Smooth muscle cell (in vitro differentiated cells): ENCODE data around the gene ZXDC. TPM values are rescaled to one million over a fixed set of nuclear protein-coding genes. Genes with fewer than 3 reads are reported as not detected.

Experiments used
- DNase-seq: peaks from one replicate; lab custom pipeline; 2025; ENCODE audit not compliant: unreplicated experiment; lab: John Stamatoyannopoulos, UW
- H2AFZ ChIP-seq: fragments of 200-600 bp; sonication (generic); 2 replicates; pipeline ENCODE4 v1.6.0; 2016; ENCODE audit warnings: antibody characterized with exemption, low read depth, mild to moderate bottlenecking
- H3F3A ChIP-seq: fragments of 200-600 bp; sonication (generic); 2 replicates; pipeline ENCODE4 v1.6.0; 2017; ENCODE audit warnings: antibody characterized with exemption, low read depth
- H3K27ac ChIP-seq: fragments of 200-600 bp; sonication (generic); 2 replicates; pipeline ENCODE4 v1.5.1; 2016; ENCODE audit warnings: low read depth, mild to moderate bottlenecking
- H3K27me3 ChIP-seq: fragments of 200-600 bp; sonication (generic); 2 replicates; pipeline ENCODE4 v1.6.1; 2016; ENCODE audit warnings: low read depth, mild to moderate bottlenecking
- H3K36me3 ChIP-seq: fragments of 200-600 bp; sonication (generic); 2 replicates; pipeline ENCODE4 v1.5.1; 2016; ENCODE audit warnings: low read depth
- H3K4me1 ChIP-seq: fragments of 200-600 bp; sonication (generic); 2 replicates; pipeline ENCODE4 v1.5.1; 2016; ENCODE audit warnings: low read depth
- H3K4me2 ChIP-seq: fragments of 200-600 bp; sonication (generic); 2 replicates; pipeline ENCODE4 v1.6.0; 2016; ENCODE audit warnings: mild to moderate bottlenecking
- H3K4me3 ChIP-seq: fragments of 200-600 bp; sonication (generic); 2 replicates; pipeline ENCODE4 v1.5.1; 2016; ENCODE audit warnings: mild to moderate bottlenecking
- H3K79me2 ChIP-seq: fragments of 200-600 bp; sonication (generic); 2 replicates; pipeline ENCODE4 v1.6.0; 2016; ENCODE audit warnings: low read depth, mild to moderate bottlenecking
- H3K9ac ChIP-seq: fragments of 200-600 bp; sonication (generic); 2 replicates; pipeline ENCODE4 v1.6.0; 2016; ENCODE audit warnings: low read depth
- H3K9me3 ChIP-seq: fragments of 200-600 bp; sonication (generic); replicated peaks from 2 replicates; pipeline ENCODE4 v1.5.1; 2016; ENCODE audit warnings: low read depth
- H4K20me1 ChIP-seq: fragments of 200-600 bp; sonication (generic); 2 replicates; pipeline ENCODE4 v1.6.0; 2016; ENCODE audit warnings: low read depth
- whole genome bisulfite sequencing: methylation state at CpG from one replicate; pipeline ENCODE4 v1.1.7; 2016; ENCODE audit warnings: low lambda C conversion rate; 5-methylcytosine and 5-hydroxymethylcytosine counted together
- polyA plus RNA-seq: library from polyadenylated mRNA; unstranded; fragments of >200 nt; fragmentation: Nextera tagmentation; extraction: Ambion mirVana; gene quantifications from 2 replicates; pipeline ENCODE4 v1.2.1, GENCODE V29; 2016
- total RNA-seq: library from RNA; depleted of rRNA; stranded (reverse); fragments of >200 nt; gene quantifications from 2 replicates; pipeline ENCODE4 v1.2.3, GENCODE V29; 2014
- TF ChIP-seq, protein P1 (sequence below): fragments of 200-600 bp; sonication (generic); IDR thresholded peaks from 2 replicates; pipeline ENCODE4 v1.5.1; 2017; ENCODE audit warnings: borderline replicate concordance, mild to moderate bottlenecking, antibody characterized with exemption; ENCODE audit not compliant: insufficient read depth, poor library complexity, severe bottlenecking

ZXDC gene
- total and polyA plus RNA-seq, 2 experiments from 2014 or later = 9.2 to 20.4 TPM

- Histone ChIP-seq H3K79me2 (no peaks in the 10 kb centered on the region), H3K4me3 (no peak overlapping the region), H3K9ac (no peak overlapping the region), H3F3A (no peaks in the 10 kb centered on the region), H4K20me1 (no peaks in the 10 kb centered on the region), H3K4me2 (no peak overlapping the region), H3K9me3 (no peaks in the 10 kb centered on the region), H3K36me3 (no peaks in the 10 kb centered on the region), H3K4me1 (peaks cover 7% of the 10 kb centered on the region), H2AFZ (no peak overlapping the region), H3K27ac (no peak overlapping the region), H3K27me3 (no peaks in the 10 kb centered on the region)
- TF ChIP-seq, protein P1, sequence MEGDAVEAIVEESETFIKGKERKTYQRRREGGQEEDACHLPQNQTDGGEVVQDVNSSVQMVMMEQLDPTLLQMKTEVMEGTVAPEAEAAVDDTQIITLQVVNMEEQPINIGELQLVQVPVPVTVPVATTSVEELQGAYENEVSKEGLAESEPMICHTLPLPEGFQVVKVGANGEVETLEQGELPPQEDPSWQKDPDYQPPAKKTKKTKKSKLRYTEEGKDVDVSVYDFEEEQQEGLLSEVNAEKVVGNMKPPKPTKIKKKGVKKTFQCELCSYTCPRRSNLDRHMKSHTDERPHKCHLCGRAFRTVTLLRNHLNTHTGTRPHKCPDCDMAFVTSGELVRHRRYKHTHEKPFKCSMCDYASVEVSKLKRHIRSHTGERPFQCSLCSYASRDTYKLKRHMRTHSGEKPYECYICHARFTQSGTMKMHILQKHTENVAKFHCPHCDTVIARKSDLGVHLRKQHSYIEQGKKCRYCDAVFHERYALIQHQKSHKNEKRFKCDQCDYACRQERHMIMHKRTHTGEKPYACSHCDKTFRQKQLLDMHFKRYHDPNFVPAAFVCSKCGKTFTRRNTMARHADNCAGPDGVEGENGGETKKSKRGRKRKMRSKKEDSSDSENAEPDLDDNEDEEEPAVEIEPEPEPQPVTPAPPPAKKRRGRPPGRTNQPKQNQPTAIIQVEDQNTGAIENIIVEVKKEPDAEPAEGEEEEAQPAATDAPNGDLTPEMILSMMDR = no peak
- 88% methylated on average over 21 of the region's 21 CpGs for WGBS
- DNase-seq = no peak
Observed at GRCh38 chr3:126496894-126497850, 21.5 kb upstream of the ZXDC start.

GRCh38 chr3:126495786-126496185 is 20.1 kb upstream of the ZXDC start:
- no peak overlapping the region for H3K4me3 ChIP-seq
- no peak overlapping the region for H3K27ac ChIP-seq
- no peaks in the 10 kb centered on the region for H3K9me3 ChIP-seq
- H3K9ac ChIP-seq = no peak overlapping the region
- 87% methylated on average over 8 of the region's 8 CpGs for WGBS
- H3K36me3 ChIP-seq = no peaks in the 10 kb centered on the region
- no peaks in the 10 kb centered on the region for H4K20me1 ChIP-seq
- H3K27me3 ChIP-seq = no peaks in the 10 kb centered on the region
- H3F3A ChIP-seq = no peaks in the 10 kb centered on the region
- TF ChIP-seq, protein P1 = no peak
- H3K4me2 ChIP-seq = no peak overlapping the region
- H3K79me2 ChIP-seq = no peaks in the 10 kb centered on the region
- no peak for DNase-seq
- H3K4me1 ChIP-seq = no peaks in the 10 kb centered on the region
- no peak overlapping the region for H2AFZ ChIP-seq

- H3K4me2 ChIP-seq = no peak overlapping the region
- no peaks in the 10 kb centered on the region for H3K9me3 ChIP-seq
- WGBS = 94% methylated on average over 6 of the region's 6 CpGs
- no peaks in the 10 kb centered on the region for H3K27me3 ChIP-seq
- H3K27ac ChIP-seq = no peak overlapping the region
- H4K20me1 ChIP-seq = no peaks in the 10 kb centered on the region
- no peaks in the 10 kb centered on the region for H3K36me3 ChIP-seq
- H3F3A ChIP-seq = no peaks in the 10 kb centered on the region
- H3K79me2 ChIP-seq = no peaks in the 10 kb centered on the region
- no peak overlapping the region for H2AFZ ChIP-seq
- no peak overlapping the region for H3K9ac ChIP-seq
- TF ChIP-seq, protein P1 = no peak
- no peak for DNase-seq
- no peak overlapping the region for H3K4me3 ChIP-seq
- no peaks in the 10 kb centered on the region for H3K4me1 ChIP-seq
Observed at GRCh38 chr3:126494970-126495230, 19.2 kb upstream of the ZXDC start.
